Activated naive CD4-positive, alpha-beta T cell treated with Interleukin-2 at 50 U/mL for 16 hours (primary cell): Measurements from ENCODE around the gene KMT5B.

ENCODE experiments used
- DNase-seq: peaks from one replicate; pipeline ENCODE4 v3.0.0-alpha.2; 2020

Gene KMT5B

GRCh38 chr11:68179847-68180246 lies 33.2 kb downstream of the KMT5B start:
- DNase-seq: no peak

GRCh38 chr11:68177877-68178276 lies 35.2 kb downstream of the KMT5B start:
- no peak for DNase-seq

- no peak for DNase-seq
Measured at GRCh38 chr11:68173926-68174325, 39.2 kb downstream of the KMT5B start.

GRCh38 chr11:68169442-68169841 lies 43.7 kb downstream of the KMT5B start:
- no peak for DNase-seq

GRCh38 chr11:68168694-68169093 lies 44.4 kb downstream of the KMT5B start:
- no peak for DNase-seq

- DNase-seq: no peak
Measured at GRCh38 chr11:68167474-68167873, 45.6 kb downstream of the KMT5B start.

GRCh38 chr11:68166969-68167368 lies 46.1 kb downstream of the KMT5B start:
- DNase-seq: no peak

GRCh38 chr11:68165601-68166000 lies 47.5 kb downstream of the KMT5B start:
- DNase-seq: no peak

- no peak for DNase-seq
Measured at GRCh38 chr11:68164437-68164836, 48.7 kb downstream of the KMT5B start.

- DNase-seq: no peak
Measured at GRCh38 chr11:68163691-68164090, 49.4 kb downstream of the KMT5B start.

GRCh38 chr11:68160100-68160695 lies 52.9 kb downstream of the KMT5B start:
- DNase-seq: no peak

GRCh38 chr11:68159665-68160064 lies 53.4 kb downstream of the KMT5B start:
- DNase-seq: no peak

- no peak for DNase-seq
Measured at GRCh38 chr11:68159161-68159560, 53.9 kb downstream of the KMT5B start.

- no peak for DNase-seq
Measured at GRCh38 chr11:68158580-68158979, 54.5 kb downstream of the KMT5B start.

GRCh38 chr11:68153742-68154141 lies 59.4 kb downstream of the KMT5B start:
- DNase-seq: no peak

GRCh38 chr11:68150037-68150436 lies 63.1 kb downstream of the KMT5B start:
- no peak for DNase-seq

- no peak for DNase-seq
Measured at GRCh38 chr11:68149417-68149816, 63.7 kb downstream of the KMT5B start.

GRCh38 chr11:68148879-68149278 lies 64.2 kb downstream of the KMT5B start:
- DNase-seq: no peak

GRCh38 chr11:68148071-68148805 lies 64.9 kb downstream of the KMT5B start:
- DNase-seq: no peak

- DNase-seq: no peak
Measured at GRCh38 chr11:68146704-68147474, 66.2 kb downstream of the KMT5B start.

GRCh38 chr11:68146010-68146540 lies 67.0 kb downstream of the KMT5B start:
- no peak for DNase-seq

- no peak for DNase-seq
Measured at GRCh38 chr11:68145120-68145866, 67.8 kb downstream of the KMT5B start.

- DNase-seq: no peak
Measured at GRCh38 chr11:68143310-68143689, 69.8 kb downstream of the KMT5B start.
